D721Med (cell line): ENCODE data around the gene GRN.
A peak's percentile ranks its signal among the peaks of the same experiment; 100 is the strongest.
"Not testable (repeated sequence)": the region's sequence is repeated elsewhere in the genome, so short reads cannot be mapped to it uniquely, and the experiment has no call there.

ENCODE experiments used
- DNase-seq: peaks from one replicate; pipeline ENCODE4 v3.0.0; 2011; ENCODE audit warnings: low spot score; ENCODE audit not compliant: insufficient read length
- FAIRE-seq: peaks from 2 replicates; lab custom pipeline; 2011; peaks lifted over from hg19 to GRCh38; lab: Jason Lieb, UNC
- CTCF ChIP-seq: IDR thresholded peaks from 2 replicates; pipeline ENCODE4 v1.5.1; 2012; ENCODE audit warnings: mild to moderate bottlenecking, control low read depth; ENCODE audit not compliant: insufficient read depth; ENCODE audit errors: missing control alignments

GRN gene

GRCh38 chr17:44327715-44328449 is 17.2 kb upstream of the GRN start:
- TF ChIP-seq CTCF, result no peak

GRCh38 chr17:44329516-44329915 is 15.6 kb upstream of the GRN start:
- DNase-seq, FAIRE-seq: not testable (repeated sequence)

More at GRCh38 chr17:44327715-44328449, 17.2 kb upstream of the GRN start:
- DNase-seq (no peak), FAIRE-seq (no peak)

- not testable (repeated sequence) for DNase-seq, FAIRE-seq
These were observed 14.8 kb upstream of the GRN start for GRCh38 chr17:44330263-44330662.

GRCh38 chr17:44331249-44331760 is 13.8 kb upstream of the GRN start:
- peak; percentile 88 for TF ChIP-seq CTCF
- DNase-seq (no peak), FAIRE-seq (no peak)

- TF ChIP-seq CTCF, result no peak
- DNase-seq (no peak), FAIRE-seq (no peak)
These were observed 11.7 kb upstream of the GRN start for GRCh38 chr17:44333371-44333770.

- TF ChIP-seq CTCF, result no peak
- DNase-seq (no peak), FAIRE-seq (no peak)
These were observed 10.8 kb upstream of the GRN start for GRCh38 chr17:44334315-44334714.

GRCh38 chr17:44334727-44335126 is 10.4 kb upstream of the GRN start:
- no peak for TF ChIP-seq CTCF
- FAIRE-seq (no peak), DNase-seq (no peak)

GRCh38 chr17:44335564-44335963 is 9.5 kb upstream of the GRN start:
- FAIRE-seq, result no peak
- no peak for DNase-seq
- TF ChIP-seq CTCF, result no peak
